CD4-positive, alpha-beta T cell treated with Interleukin-2 at 100 ng/mL for 4 hours (primary cell): ENCODE data around the gene ATOH8.
"Not testable (repeated sequence)": the region's sequence is repeated elsewhere in the genome, so short reads cannot be mapped to it uniquely, and the experiment has no call there.

ENCODE experiments used
- DNase-seq: peaks from one replicate; pipeline ENCODE4 v3.0.0-alpha.2; 2020; ENCODE audit warnings: low spot score

Gene ATOH8

DNA sequence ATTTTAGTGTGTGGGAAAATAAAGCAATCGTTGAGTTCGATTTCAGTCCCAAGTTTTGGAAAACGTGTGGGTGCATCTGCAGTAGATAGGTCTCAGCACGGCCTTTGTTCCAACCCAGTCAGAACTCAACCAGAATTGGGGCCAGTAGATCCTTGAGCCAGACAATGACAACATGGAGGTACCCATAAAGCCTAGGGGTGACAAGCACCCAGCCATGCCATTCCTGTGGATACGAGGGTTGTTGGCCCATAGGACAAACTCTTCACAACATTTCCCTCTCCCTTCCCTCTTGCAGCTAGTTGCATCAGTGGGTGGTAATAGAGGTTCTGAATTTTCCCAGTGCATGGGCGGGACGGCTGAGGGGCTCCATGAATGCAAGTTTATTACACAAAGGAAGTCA lies 74.9 kb downstream of the ATOH8 start:
- DNase-seq: no peak

DNA sequence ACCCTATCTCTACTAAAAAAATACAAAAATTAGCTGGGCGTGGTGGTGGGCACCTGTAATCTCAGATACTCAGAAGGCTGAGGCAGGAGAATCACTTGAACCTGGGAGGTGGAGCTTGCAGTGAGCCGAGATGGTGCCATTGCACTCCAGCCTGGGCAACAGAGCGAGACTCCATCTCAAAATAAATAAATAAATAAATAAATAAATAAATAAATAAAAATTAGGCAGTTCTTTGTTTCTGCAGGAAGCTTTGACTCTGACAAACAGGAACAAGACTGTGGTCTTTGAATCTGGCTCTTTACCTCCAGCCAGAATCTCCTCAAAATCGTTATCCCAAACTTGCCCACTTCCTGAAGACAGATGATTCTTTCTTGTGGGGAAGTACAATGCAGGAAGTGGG lies 75.6 kb downstream of the ATOH8 start:
- DNase-seq: not testable (repeated sequence)

DNA sequence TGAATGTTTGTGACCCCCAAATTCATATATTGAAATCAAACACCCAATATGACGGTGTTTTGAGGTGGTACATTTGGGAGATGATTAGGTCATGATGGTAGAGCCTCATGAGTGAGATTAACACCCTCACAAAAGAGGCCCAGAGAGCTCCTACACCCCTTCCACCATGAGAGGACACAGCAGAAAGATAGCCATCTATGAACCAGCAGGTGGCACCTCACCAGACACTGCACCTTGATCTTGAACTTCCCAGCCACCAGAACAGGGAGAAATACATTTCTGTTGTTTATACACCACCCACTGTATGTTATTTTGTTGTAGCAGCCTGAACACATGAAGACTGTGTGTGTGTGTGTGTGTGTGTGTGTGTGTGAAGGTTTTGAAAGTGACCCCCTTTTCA lies 76.9 kb downstream of the ATOH8 start:
- peak; percentile 44 for DNase-seq

DNA sequence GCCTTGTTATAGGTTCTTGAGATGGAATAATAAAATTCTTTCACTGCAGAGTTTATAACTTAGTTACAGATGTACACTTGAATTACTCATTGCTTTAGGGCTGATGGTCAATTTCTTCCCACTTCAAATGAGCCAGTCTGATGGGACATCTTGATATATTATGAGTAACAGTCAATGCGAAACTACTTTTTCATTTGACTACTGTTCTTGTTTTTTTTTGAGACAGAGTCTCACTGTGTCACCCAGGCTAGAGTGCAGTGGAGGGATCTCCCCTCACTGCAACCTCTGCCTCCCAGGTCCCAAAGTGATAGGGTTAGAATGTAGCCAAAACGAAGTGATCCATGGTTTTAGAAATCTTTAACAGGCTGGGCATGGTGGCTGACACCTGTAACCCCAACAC lies 77.9 kb downstream of the ATOH8 start:
- no peak for DNase-seq

DNA sequence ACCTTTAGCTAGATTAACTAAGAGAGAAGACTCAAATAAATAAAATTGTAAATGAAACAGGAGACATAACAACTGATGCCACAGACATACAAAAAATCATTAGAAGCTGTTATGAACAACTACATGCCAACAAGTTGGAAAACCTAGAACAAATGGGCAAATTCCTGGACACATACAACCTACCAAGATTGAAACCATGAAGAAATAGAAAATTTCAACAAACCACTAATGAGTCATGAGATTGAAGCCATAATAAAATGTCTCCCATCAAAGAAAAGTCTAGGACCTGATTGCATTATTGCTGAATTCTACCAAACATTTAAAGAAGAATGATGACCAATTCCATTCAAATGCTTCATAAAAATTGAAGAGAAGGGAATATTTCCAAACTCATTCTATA lies 80.7 kb downstream of the ATOH8 start:
- no peak for DNase-seq
